GM11168 (cell line): ENCODE measurements around the gene GPATCH8.

Experiments used
- in situ Hi-C: fragments of 300-500 bp; cut with MboI; formaldehyde crosslinking; loops from one replicate; pipeline ENCODE4 v1.12.0; 2022; ENCODE audit warnings: low sequenced_read_pairs; ENCODE audit not compliant: unreplicated experiment

The GPATCH8 gene

DNA sequence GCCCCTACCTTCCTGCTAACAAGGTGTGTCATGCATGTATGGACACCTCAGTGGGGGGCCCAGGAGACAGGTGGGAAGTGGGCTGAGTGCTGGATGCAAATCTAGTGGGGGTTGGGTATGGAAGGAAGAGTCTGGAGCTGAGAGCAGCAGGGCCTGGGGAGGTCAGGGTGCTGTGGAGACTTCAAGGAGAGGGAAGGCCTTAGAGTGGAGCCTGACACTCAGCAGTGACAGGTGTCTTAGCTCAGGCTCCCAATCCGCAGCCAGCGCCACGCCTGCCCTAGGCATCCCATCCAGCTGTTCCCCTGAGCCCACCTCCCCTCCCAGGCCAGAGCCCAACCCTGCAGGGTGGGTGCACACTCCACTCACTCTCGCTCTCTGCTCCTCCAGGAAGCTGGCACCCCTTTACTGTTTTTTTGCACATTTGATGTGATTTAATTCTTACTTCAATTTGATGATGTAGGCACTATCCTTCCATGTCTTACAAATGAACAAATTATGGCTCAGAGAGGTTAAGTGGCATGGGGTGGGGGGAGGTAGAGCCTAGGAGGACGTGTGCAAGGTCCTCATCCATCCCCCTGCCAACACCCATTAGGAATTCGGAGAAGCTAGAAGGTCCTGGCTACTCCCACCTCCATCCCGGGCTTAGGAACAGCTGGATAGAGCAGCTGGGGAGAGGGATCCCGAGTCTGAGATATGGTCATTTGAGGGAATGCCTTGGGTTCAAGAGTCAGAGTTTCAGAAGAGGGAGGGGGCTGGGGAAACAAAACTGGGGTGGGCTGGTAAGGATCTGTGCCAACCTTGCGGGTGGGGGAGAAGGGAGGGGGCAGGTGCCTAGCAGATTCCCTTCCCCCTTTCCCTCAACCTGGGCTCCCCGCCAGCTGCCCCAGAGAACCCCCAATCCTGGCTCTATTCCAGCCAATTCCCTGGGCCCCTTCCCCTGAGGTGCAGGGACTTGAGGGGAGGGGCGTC lies 141.6 kb downstream of the GPATCH8 start:
- in situ Hi-C loops = no loop called here

DNA sequence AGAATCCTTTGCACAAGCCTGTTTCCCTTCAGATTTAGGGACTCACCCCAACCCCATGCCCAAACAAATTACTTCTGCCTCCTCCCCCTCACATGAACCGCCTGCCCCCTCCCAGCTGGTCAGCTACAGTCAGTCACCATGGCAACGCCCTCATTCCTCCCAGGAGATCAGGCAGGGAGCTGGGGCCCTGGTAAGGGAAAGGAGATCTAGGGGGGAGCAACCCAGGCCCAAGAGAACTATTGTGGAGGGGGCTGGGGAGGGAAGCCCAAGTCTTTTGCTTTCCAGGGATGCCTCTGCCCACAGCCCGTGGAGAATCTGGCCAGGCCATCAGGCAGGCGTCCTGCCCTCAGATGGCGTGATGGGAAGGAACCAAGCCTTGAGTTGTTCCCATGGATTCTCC lies 142.4 kb downstream of the GPATCH8 start:
- in situ Hi-C loops = no loop called here

DNA sequence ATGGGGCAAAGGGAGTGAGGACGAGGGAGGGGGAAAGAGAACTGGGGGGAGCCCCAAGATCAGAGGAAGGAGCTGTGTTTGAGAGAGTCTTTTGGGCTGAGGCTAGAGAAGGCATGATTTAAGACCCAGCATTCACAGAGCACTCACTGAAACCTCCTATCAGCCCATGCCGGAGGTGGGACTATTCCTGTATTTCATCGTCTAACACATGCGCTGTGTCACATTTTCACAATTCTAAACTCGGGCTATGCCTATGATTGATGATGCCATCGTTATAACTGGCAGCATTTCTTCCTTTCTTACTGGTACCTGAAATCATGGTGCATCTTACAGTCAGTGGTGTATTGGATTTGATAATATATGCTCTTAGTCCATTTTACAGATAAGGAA lies 143.1 kb downstream of the GPATCH8 start:
- in situ Hi-C loops = no loop called here

DNA sequence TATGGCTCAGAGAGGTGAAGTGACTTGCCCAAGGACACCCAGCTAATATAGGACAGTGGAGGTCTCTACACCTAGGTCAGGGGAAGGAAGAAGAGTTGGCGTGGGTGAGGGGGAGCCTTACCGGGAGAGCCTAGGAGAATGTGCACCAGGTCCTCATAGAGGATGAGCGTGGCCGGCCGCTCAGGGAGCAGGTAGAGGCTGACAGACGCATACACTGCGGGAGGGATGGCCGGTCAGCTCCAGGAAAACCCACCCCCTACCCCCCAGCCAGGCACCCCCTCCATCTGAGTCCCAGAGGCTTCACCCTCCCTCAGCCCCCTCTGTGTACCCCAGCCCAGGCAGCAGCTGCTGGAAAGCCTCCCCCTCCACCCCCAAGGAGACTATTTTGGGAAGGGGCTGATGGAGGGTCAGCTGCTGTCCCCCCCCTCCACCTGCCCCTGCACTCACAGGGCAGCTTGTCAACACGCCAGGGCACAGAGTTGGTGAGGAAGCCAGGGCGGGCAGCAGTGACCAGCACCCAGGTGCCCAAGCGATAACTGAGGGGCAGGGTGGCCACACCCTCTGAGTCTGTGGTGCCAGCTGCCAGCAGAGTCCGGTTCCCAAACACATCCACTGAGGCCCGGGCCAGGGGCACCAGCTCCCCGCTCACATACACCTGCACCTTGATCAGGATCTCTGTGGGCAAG lies 143.6 kb downstream of the GPATCH8 start:
- in situ Hi-C loops = no loop called here

DNA sequence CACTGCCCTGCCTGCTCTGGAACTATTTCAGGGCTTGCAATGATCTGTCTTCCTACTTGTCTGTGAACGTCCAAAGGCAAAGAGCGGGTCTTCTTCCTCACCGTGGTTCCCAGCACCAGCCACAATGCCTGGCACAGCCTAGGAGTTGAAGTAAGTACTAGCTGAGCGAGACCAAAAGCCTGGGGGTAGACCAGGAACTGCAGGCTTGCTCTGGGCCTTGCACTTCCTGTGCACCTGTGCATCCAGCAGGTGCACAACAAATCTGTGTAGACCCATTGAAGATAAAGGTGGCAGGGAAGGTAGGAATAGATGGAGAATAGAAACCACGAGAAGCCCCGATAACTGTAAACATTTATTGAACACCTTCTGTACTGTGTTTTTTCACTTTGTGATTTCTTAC lies 144.2 kb downstream of the GPATCH8 start:
- in situ Hi-C loops = no loop called here

DNA sequence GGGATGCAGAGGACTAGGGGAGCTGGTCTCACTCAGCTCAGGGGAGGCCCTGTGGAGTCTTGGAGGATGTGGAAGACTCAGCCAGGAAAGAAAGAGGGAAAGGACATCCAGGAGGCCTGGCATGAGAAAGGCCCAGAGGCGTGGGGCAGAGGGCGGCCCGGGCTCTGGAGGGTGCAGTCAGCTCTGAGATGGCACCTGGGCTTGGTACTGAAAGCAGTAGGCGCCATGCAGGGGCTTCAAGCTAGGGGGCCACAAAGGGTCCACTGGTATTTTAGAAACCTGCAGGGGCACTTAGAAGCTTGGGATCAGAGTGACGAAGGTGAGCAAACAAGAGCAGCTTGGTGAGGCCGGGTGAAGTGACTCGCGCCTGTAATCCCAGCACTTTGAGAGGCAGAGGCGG lies 145.1 kb downstream of the GPATCH8 start:
- in situ Hi-C loops = no loop called here

DNA sequence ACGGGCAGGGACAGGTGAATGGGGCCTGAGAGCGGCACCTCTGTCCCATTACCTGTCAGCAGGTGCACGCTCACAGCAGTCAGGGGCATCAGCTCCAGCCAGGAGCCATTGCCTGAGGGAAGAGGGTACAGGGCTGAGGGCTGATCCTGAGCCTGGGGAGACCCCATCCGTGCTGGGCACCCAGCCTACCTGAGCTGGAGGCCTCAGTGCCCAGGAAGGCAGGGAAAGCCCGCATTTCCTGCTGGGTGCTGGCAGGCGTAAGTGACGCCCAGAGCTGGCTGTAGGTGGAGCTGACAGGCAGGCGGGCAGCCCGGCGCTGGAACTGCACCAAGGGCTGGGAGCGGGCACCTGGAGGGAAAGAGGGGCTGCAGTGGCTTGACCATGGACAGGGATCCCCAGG lies 147.0 kb downstream of the GPATCH8 start:
- in situ Hi-C loops = no loop called here

DNA sequence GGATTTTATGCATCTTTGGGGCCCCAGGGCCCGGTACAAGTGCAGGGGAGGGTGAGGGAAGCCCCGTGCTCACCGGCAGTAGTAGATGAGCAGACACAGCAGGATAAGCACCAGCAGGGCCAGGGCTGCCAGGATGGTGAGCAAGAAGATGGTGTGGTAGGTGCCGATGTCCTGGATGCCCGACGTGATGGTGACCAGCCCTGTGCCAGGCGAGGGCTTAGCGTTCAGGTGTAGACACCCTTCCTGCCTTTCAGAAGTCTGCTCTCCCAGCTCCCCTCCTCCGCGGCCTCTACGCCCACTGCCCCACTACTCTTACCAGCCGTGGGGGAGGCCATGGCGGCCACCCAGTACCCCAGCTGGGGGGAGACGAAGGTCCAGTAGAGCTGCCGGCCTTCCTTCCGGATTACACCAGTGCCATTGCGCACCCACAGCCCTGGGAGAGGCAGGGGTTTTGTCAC lies 147.5 kb downstream of the GPATCH8 start:
- in situ Hi-C loops = no loop called here

DNA sequence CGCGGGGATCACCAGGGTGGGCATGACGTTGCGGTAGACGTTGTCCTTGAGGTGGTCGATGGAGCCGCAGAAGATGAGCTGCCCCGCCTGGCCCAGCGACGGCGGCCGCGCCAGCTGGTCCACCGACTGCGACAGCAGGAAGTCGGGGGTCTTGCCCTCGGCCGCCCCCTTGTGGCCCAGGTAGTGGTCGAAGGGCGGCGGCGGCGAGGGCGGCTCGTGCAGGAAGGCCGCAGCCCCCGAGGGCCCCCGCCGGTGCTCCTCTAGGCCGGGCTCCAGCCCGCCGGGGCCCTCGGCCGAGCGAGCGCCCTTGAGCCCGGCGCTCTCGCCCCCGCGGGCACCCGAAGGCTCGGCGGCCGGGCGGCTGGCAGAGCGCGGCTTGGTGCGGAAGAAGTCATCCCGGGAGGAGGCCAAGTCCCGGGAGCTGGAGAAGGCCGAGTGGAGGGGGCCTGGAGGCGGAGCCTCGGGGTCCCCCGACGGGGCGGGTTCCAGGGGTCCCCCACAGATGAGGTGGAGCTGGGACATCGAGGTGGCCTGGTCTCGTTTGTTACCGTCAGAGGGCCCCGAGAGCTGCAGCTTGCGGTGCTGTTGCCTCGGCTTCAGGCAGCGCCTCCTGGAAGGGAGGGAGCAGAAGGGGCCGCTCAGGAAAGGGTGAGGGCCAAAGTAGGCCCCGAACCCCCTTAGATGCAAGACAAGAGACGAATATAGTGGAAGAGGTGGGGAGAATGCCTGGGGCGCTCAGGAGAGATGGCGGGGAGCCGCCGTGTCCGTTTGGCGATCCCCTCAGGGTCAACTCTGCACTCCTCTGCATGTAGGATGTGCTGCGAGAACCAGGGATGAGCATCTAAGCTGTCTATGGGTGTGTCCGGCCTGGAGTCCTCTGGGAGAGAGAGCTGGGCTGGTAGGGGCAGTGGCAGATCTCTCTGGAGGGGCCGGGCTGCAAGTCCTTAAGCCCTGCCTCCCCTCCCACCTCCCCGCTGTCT lies 148.3 kb downstream of the GPATCH8 start:
- in situ Hi-C loops = no loop called here

DNA sequence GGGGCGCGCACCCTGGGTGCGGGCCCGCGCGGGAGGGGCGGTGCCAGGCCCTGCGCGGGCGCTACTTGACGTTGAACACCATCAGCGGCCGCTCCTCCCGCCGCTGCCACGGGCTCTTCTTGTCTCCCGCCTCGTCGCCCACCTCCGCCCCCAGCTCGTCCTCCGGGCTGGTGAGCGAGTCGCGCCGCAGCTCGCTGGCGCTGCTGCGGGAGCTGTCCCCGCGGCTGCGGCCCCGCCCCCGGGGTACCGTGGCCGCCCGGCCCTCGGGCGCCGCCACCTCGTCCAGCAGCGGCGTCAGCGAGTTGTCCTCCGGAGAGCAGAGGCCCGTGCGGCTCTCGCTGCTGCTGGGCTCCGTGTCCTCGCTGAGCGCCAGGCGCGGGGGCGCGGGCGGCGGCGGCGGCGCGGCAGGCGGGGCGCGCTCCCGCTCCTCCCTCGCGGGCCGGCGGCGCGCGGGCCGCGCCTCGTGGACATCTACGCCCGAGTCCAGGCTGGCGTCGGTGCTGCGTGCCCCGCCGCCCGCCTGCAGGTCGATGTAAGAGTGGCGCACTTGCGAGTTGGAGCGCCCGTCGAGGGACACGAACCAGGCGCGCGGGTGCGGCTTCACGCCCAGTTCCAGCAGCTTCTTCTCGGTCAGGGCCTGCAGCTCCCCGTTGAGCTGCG lies 149.4 kb downstream of the GPATCH8 start:
- in situ Hi-C loops = no loop called here

DNA sequence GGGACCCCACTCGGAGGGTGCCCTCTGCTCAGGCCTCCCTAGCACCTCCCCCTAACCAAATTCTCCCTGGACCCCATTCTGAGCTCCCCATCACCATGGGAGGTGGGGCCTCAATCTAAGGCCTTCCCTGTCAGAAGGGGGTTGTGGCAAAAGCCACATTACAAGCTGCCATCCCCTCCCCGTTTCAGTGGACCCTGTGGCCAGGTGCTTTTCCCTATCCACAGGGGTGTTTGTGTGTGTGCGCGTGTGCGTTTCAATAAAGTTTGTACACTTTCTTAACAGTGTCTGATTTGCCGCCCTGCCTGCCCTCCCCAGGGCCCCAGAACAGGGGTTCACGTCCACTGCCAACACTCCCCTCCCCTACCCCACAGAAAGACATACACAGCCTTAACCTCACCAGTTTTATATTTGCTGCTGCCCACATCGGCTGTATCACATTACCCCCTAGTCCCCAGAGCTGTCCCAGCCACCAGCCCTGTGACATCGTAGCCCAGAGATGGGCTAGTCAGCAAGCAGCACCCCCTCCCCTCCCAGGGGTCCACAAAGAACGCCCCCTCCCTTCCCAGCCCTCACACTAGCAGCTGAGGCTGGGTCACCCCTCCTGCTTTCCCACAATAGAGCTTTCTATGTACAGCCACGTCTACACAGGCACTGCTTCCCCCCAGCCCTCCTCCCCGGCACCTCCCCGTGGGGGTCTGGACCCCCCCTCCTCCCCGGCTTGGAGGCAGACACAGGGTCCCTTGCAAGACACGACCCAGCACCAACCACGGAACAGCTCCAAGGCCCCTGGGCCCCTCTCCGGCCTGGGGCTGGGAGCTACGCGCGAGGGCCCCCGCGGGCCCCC lies 150.2 kb downstream of the GPATCH8 start:
- in situ Hi-C loops = no loop called here

DNA sequence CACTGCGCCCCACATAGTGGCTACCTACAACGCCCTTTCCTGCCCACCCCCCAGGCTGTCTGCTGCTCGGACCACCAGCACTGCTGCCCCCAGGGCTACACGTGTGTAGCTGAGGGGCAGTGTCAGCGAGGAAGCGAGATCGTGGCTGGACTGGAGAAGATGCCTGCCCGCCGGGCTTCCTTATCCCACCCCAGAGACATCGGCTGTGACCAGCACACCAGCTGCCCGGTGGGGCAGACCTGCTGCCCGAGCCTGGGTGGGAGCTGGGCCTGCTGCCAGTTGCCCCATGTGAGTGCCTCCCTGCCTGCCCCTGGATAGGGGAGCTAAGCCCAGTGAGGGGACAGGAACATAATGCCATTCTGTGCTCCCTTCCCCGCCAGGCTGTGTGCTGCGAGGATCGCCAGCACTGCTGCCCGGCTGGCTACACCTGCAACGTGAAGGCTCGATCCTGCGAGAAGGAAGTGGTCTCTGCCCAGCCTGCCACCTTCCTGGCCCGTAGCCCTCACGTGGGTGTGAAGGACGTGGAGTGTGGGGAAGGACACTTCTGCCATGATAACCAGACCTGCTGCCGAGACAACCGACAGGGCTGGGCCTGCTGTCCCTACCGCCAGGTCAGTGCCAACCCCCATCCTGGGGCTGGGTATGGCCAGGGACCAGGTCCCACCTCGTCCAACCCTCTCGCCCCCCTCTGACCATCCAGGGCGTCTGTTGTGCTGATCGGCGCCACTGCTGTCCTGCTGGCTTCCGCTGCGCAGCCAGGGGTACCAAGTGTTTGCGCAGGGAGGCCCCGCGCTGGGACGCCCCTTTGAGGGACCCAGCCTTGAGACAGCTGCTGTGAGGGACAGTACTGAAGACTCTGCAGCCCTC lies 151.0 kb downstream of the GPATCH8 start:
- in situ Hi-C loops = no loop called here

DNA sequence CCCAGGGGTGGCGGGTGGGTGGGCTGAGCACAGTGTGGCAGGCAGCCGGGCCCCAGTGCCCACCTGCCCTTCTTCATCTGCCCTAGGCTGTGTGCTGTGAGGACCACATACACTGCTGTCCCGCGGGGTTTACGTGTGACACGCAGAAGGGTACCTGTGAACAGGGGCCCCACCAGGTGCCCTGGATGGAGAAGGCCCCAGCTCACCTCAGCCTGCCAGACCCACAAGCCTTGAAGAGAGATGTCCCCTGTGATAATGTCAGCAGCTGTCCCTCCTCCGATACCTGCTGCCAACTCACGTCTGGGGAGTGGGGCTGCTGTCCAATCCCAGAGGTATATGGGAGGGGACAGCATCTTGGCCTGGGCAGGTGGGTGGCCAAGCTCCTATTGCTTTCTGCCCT lies 151.7 kb downstream of the GPATCH8 start:
- in situ Hi-C loops = no loop called here

DNA sequence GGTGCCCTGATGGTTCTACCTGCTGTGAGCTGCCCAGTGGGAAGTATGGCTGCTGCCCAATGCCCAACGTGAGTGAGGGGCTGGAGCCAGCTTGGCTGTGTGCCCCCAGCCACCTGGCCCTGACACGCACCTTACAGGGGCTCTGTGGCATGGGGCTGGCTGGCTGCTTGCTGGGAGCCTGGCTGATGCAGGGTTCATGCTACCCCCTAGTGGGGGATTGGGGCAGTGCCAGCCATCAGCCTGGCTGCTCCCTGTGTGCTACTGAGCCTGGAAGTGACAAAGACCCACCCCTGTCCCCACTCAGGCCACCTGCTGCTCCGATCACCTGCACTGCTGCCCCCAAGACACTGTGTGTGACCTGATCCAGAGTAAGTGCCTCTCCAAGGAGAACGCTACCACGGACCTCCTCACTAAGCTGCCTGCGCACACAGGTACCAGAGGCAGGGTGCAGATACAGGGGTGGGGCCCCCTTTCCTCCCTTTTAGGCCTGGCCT lies 152.4 kb downstream of the GPATCH8 start:
- in situ Hi-C loops = no loop called here

DNA sequence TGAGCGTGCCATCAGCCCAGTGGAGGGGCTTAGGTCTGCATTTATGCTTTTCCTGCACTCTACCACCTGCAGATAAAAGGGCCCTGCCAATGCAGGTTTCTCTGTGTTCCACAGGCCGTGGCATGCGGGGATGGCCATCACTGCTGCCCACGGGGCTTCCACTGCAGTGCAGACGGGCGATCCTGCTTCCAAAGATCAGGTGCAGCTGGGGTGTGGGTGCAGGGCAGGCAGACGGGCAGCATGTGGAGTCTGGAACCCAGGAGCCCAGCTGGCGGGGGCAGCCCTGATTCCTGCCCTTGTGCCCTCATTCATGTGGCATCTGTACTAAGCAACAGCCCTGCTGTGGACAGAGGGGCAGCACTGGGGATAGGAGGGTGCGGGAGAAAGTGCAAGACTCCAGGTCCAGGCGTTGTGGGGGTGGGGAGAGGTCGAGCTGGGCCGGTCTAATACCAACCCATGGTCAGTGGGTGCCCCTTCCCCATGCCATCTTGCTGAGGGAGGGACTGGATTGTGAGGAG lies 153.6 kb downstream of the GPATCH8 start:
- in situ Hi-C loops = no loop called here

DNA sequence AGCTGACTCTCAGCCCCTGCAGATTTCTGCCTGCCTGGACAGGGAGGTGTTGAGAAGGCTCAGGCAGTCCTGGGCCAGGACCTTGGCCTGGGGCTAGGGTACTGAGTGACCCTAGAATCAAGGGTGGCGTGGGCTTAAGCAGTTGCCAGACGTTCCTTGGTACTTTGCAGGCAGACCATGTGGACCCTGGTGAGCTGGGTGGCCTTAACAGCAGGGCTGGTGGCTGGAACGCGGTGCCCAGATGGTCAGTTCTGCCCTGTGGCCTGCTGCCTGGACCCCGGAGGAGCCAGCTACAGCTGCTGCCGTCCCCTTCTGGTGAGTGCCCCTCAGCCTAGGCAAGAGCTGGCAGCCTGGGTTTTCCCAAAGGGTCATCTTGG lies 154.2 kb downstream of the GPATCH8 start:
- in situ Hi-C loops = no loop called here

DNA sequence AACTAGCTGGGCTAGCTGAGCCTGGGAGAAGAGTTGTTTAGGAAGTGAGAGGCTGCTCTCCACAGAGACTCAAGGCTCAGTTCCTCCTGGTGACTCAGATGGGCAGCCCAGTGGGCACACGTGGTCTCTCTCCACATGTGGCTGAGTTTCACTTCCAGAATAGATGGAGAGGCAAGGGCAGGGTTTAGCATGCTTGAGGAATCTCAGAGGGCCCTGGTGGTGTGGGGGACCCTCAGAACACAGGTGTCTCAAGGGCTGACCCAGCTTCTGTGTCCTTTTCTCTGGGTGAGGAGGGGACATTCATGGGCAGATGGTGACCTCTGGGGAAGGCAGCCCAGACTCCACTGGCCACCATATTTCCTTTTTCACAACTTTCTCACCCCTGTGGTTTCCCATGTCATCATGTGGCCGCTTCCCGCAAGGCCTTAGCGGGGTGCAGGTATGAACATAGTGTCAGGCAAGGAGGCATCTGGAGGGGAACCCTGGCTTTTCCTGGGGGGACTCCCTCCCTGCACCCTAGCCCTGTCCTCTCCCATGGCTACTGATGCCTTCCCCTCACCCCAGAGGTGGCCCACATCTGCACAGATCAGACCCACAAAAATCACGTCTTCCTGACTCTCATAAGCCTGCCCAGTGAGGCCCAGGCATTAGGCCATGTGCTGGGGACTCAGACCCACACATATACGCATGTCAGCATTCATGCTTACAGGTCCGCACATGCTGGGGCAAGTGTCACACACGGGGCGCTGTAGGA lies 154.8 kb downstream of the GPATCH8 start:
- in situ Hi-C loops = no loop called here
